PC-9 (cell line): ENCODE results near the gene RBBP8. TPM values are rescaled to one million over a fixed set of nuclear protein-coding genes. Genes with fewer than 3 reads are reported as not detected.

Source experiments
- BruUV-seq: library from RNA; stranded (reverse); fragments of 400-500 nt; replicated peaks from 2 replicates; lab custom pipeline; 2021; lab: Mats Ljungman, UMichigan
- CTCF ChIA-PET: fragments of 300-600 bp; sonication (Branson Sonifier 250); formaldehyde crosslinking; loops from one replicate; lab custom pipeline; 2022; ENCODE audit warnings: antibody characterized with exemption; lab: Charles Lee
- POLR2A ChIA-PET: fragments of 300-600 bp; sonication (Branson Sonifier 250); formaldehyde crosslinking; loops from one replicate; lab custom pipeline; 2022; ENCODE audit warnings: antibody characterized with exemption; ENCODE audit not compliant: unreplicated experiment; lab: Charles Lee
- DNase-seq, 2 experiments: peaks; one replicate each; pipeline versions ENCODE4 v3.0.0 to v3.0.0-alpha.2; 2015 to 2022; ENCODE audit warnings: mixed read lengths in 1 of 2
- H2AFZ ChIP-seq: fragments of 200-600 bp; sonication (generic); 2 replicates; pipeline ENCODE4 v1.8.1; 2017; ENCODE audit warnings: antibody characterized with exemption
- H3F3A ChIP-seq: fragments of 200-600 bp; sonication (generic); 2 replicates; pipeline ENCODE4 v1.8.1; 2017; ENCODE audit warnings: antibody characterized with exemption, mild to moderate bottlenecking, low read depth; ENCODE audit not compliant: insufficient read depth
- H3K27ac ChIP-seq: fragments of 200-600 bp; sonication (generic); 2 replicates; pipeline ENCODE4 v1.6.1; 2016; ENCODE audit warnings: mixed run types
- H3K27me3 ChIP-seq: fragments of 200-600 bp; sonication (generic); 2 replicates; pipeline ENCODE4 v1.6.1; 2016; ENCODE audit warnings: low read depth, mixed run types; ENCODE audit not compliant: insufficient read depth
- H3K36me3 ChIP-seq: fragments of 200-600 bp; sonication (generic); 2 replicates; pipeline ENCODE4 v1.6.1; 2016; ENCODE audit warnings: low read depth, mixed run types
- H3K4me1 ChIP-seq: fragments of 200-600 bp; sonication (generic); replicated peaks from 2 replicates; pipeline ENCODE4 v1.6.1; 2016; ENCODE audit warnings: mixed run types; ENCODE audit not compliant: insufficient read depth
- H3K4me2 ChIP-seq: fragments of 200-600 bp; sonication (generic); 2 replicates; pipeline ENCODE4 v1.6.1; 2017; ENCODE audit warnings: mixed run types
- H3K4me3 ChIP-seq: fragments of 200-600 bp; sonication (generic); 2 replicates; pipeline ENCODE4 v1.6.1; 2016; ENCODE audit warnings: mixed run types
- H3K79me2 ChIP-seq: fragments of 200-600 bp; sonication (generic); 2 replicates; pipeline ENCODE4 v1.6.1; 2017; ENCODE audit warnings: low read depth, mixed run types
- H3K9me2 ChIP-seq: fragments of 200-600 bp; sonication (generic); 2 replicates; pipeline ENCODE4 v1.8.1; 2017; ENCODE audit warnings: mild to moderate bottlenecking; ENCODE audit not compliant: insufficient read depth
- H3K9me3 ChIP-seq: fragments of 200-600 bp; sonication (generic); 2 replicates; pipeline ENCODE4 v1.8.1; 2016; ENCODE audit warnings: low read depth; ENCODE audit not compliant: insufficient read depth
- H4K20me1 ChIP-seq: fragments of 200-600 bp; sonication (generic); 2 replicates; pipeline ENCODE4 v1.8.1; 2017; ENCODE audit not compliant: insufficient read depth
- CTCF ChIP-seq: fragments of 200-600 bp; sonication (generic); conservative IDR thresholded peaks from 2 replicates; pipeline ENCODE4 v1.6.1; 2017; ENCODE audit warnings: mixed run types, antibody characterized with exemption, mild to moderate bottlenecking, moderate library complexity
- EZH2 ChIP-seq: fragments of 200-600 bp; sonication (generic); IDR thresholded peaks from 2 replicates; pipeline ENCODE4 v1.8.0; 2017; ENCODE audit warnings: antibody characterized with exemption, low read depth
- intact Hi-C: fragments of 100-400 bp; cut with micrococcal nuclease; formaldehyde crosslinking; loops from one replicate; pipeline ENCODE4 v1.10.0; 2022; ENCODE audit not compliant: unreplicated experiment
- total RNA-seq: library from RNA; stranded (reverse); gene quantifications from 2 replicates; pipeline ENCODE4 v1.2.3, GENCODE V29; 2021

Gene RBBP8
- total RNA-seq, 1 experiment from 2014 or later: 28.4 TPM

- Histone ChIP-seq H3K79me2 (no peaks in the 10 kb centered on the region), H3K27me3 (no peaks in the 10 kb centered on the region), H3K36me3 (no peaks in the 10 kb centered on the region), H2AFZ (no peak overlapping the region), H3K4me1 (peaks cover 22% of the 10 kb centered on the region), H3K4me2 (no peak overlapping the region), H3F3A (no peaks in the 10 kb centered on the region), H3K9me3 (no peaks in the 10 kb centered on the region), H3K27ac (no peak overlapping the region), H3K4me3 (no peak overlapping the region), H4K20me1 (no peaks in the 10 kb centered on the region), H3K9me2 (no peaks in the 10 kb centered on the region)
- no peak for TF ChIP-seq EZH2
- TF ChIP-seq CTCF: no peak
- no TSS peak for BruUV-seq
- ChIA-PET POLR2A (no interaction called here), CTCF (no interaction called here)
- no peak for DNase-seq
- intact Hi-C loops: no loop called here
Observed at GRCh38 chr18:22924589-22924988, 8.5 kb upstream of the RBBP8 start.

DNA sequence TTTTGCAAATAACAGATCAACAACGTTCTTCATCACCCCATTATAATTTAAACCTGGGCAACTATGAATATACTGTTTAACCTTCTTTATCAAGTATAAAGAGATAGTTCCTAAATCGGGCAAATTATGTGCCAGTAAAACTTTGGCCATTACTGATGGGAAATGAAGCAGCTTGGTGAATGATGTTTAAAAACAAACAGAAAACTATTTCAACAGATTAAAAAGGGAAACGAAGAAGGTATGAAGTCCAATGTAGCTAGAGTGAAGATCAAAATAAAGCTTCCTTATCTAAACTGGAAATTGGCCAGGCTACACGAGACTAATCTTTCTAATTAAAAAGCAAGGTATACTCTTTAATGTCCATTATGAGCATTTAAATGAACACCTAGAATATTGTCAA is 6.7 kb upstream of the RBBP8 start:
- intact Hi-C loops: no loop called here
- Histone ChIP-seq H3K9me3 (no peaks in the 10 kb centered on the region), H3F3A (no peaks in the 10 kb centered on the region), H3K9me2 (no peaks in the 10 kb centered on the region), H3K4me3 (no peak overlapping the region), H3K4me2 (no peak overlapping the region), H4K20me1 (no peaks in the 10 kb centered on the region), H3K4me1 (peaks cover 7% of the 10 kb centered on the region), H3K27ac (no peak overlapping the region), H3K79me2 (no peaks in the 10 kb centered on the region), H3K36me3 (no peaks in the 10 kb centered on the region), H3K27me3 (no peaks in the 10 kb centered on the region), H2AFZ (no peak overlapping the region)
- BruUV-seq: no TSS peak
- no peak for TF ChIP-seq EZH2
- no peak for TF ChIP-seq CTCF
- ChIA-PET POLR2A (no interaction called here), CTCF (interaction anchor here (0.6 kb wide), 1 partner anchor 352 kb away, joined by 3 read pairs; no protein-coding TSS in a partner anchor)
- DNase-seq: no peak

GRCh38 chr18:22928339-22928738 is 4.8 kb upstream of the RBBP8 start:
- POLR2A ChIA-PET: no interaction called here

More at GRCh38 chr18:22928339-22928738, 4.8 kb upstream of the RBBP8 start:
- TF ChIP-seq EZH2: no peak
- no peak for TF ChIP-seq CTCF
- H3K9me3 ChIP-seq: no peaks in the 10 kb centered on the region
- no peak overlapping the region for H3K27ac ChIP-seq
- BruUV-seq: no TSS peak
- H4K20me1 ChIP-seq: no peaks in the 10 kb centered on the region
- CTCF ChIA-PET: interaction anchor here (0.6 kb wide), 1 partner anchor 9 kb away, joined by 6 read pairs; no protein-coding TSS in a partner anchor
- no peak overlapping the region for H2AFZ ChIP-seq
- H3K79me2 ChIP-seq: no peaks in the 10 kb centered on the region
- no peak overlapping the region for H3K4me2 ChIP-seq
- peaks cover 7% of the 10 kb centered on the region; the same call in 1 of the 2 replicates for H3K4me1 ChIP-seq
- intact Hi-C loops: no loop called here
- H3K9me2 ChIP-seq: no peaks in the 10 kb centered on the region
- no peak for DNase-seq
- H3K27me3 ChIP-seq: no peaks in the 10 kb centered on the region
- no peak overlapping the region for H3K4me3 ChIP-seq
- H3F3A ChIP-seq: no peaks in the 10 kb centered on the region
- no peaks in the 10 kb centered on the region for H3K36me3 ChIP-seq
